Right lobe of liver (tissue), 6 donors: ENCODE results near the gene SMYD1. TPM values are rescaled to one million over a fixed set of nuclear protein-coding genes. Genes with fewer than 3 reads are reported as not detected.

Experiments
- ATAC-seq, 4 donors: fragments of 200-7000 bp; cut with Tn5 transposase; one replicate each; pipeline ENCODE4 v1.9.1; 2020; ENCODE audit warnings: mild to moderate bottlenecking in 4 of 4, moderate library complexity in 4 of 4
- DNase-seq, 3 donors: peaks; one replicate each; pipeline ENCODE4 v3.0.0-alpha.2; 2020
- H3K27ac ChIP-seq, 3 donors: fragments of 200-600 bp; one replicate each; pipeline ENCODE4 v1.8.0; 2022
- H3K27me3 ChIP-seq, 2 donors: fragments of 200-600 bp; one replicate each; pipeline ENCODE4 v1.8.0; 2022
- H3K36me3 ChIP-seq, 4 donors: fragments of 200-600 bp; sonication (generic) in 1 of 4; one replicate each; pipeline versions ENCODE4 v1.5.1 to v1.8.0; 2017 to 2022; ENCODE audit warnings: control low read depth in 1 of 4
- H3K4me1 ChIP-seq, 4 donors: fragments of 200-600 bp; sonication (generic) in 1 of 4; one replicate each; pipeline versions ENCODE4 v1.5.1 to v1.8.0; 2017 to 2022; ENCODE audit warnings: control low read depth in 1 of 4
- H3K4me3 ChIP-seq, 3 donors: fragments of 200-600 bp; one replicate each; pipeline ENCODE4 v1.8.0; 2022
- H3K9me3 ChIP-seq, 4 donors: fragments of 200-600 bp; sonication (generic) in 1 of 4; one replicate each; pipeline versions ENCODE4 v1.5.1 to v1.8.0; 2017 to 2022; ENCODE audit warnings: control low read depth in 1 of 4
- POLR2A ChIP-seq: fragments of 450-650 bp; IDR thresholded peaks from one replicate; pipeline ENCODE4 v1.6.1; 2017; ENCODE audit warnings: antibody characterized with exemption, mild to moderate bottlenecking
- WGBS: methylation state at CpG from one replicate; pipeline ENCODE4 v1.1.6; 2018; ENCODE audit warnings: low coverage, low lambda C conversion rate; ENCODE audit not compliant: insufficient coverage; ENCODE audit errors: missing lambda C conversion rate; 5-methylcytosine and 5-hydroxymethylcytosine counted together
- intact Hi-C, 2 donors: fragments of 100-400 bp; cut with DNase I; formaldehyde crosslinking; loops; one replicate each; pipeline versions ENCODE4 v1.11.2 to v1.14.1; 2022
- total RNA-seq, 6 experiments: library from RNA; depleted of rRNA in 2 of 6; stranded (reverse); fragments of >200 nt in 2 of 6; fragmentation: NEBNext Ultra II Directional in 3 of 6; extraction: Animal tissue kit (Norgen Biotek cat#: 25700) in 3 of 6; gene quantifications; one replicate each; pipeline versions ENCODE4 v1.1.0 to v1.2.4, GENCODE V29; 2016 to 2023
- TF ChIP-seq, protein P1 (sequence below), 4 donors: fragments of 200-600 bp in 3 of 4; fragments of 450-650 bp in 1 of 4; IDR thresholded peaks; one replicate each; pipeline versions ENCODE4 v1.5.1 to v1.8.0; 2016 to 2022; ENCODE audit warnings: antibody characterized with exemption in 4 of 4, mild to moderate bottlenecking in 2 of 4
- donor health status: DM: no; HTN: yes; CAD: no.
- donor health status: DM: no; HTN: no; CAD: no.
- donor health status: DM: no; HTN: no; CAD: no.
- donor health status: DM: no; HTN: yes; CAD: no.
- donor health status: DM: no; HTN: yes; CAD: no.

Gene SMYD1
- total RNA-seq, 6 experiments from 2014 or later = not detected

DNA sequence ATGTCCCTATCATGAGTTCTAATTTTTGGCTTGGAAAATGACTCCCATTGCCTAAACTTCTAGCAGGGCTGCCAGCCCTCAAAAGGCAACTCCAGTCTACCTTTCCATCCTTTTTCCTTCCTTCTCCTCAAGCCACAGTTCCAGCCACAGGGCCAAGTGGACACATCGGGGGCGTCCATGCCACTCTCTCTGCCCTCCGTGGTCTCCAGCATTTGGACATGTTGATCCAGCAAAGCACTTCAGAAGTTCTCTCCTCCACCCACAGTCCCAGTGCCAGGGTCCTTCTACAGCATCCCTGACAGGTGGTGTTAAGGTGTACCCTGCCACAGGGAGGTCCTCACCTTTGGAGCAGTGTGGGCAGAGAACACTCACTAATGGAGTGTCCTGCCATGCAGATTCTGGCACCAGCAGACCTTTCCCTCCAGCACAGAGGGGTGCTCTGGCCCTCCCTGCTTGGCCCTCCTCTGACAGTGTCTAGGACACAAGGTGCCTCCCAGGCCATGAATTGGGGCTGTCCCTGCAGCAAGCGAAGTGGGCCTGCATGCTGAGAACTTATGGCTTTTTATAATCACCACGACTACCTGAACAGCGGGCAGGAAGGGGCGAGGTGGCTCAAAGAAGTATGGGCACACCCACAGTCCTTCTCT, 61.8 kb downstream of the SMYD1 start:
- peaks cover 0 to 4% (median 0%) of the 10 kb centered on the region in 4 donors for H3K36me3 ChIP-seq
- peaks cover 0 to 62% (median 23%) of the 10 kb centered on the region in 4 donors for H3K4me1 ChIP-seq
- H3K27ac ChIP-seq = peak overlapping the region in 1 of 3 donors; percentile 80
- WGBS = 77% methylated on average over 3 of the region's 7 CpGs
- H3K9me3 ChIP-seq = no peaks in the 10 kb centered on the region
- ATAC-seq (no peak), DNase-seq (no peak)
- no peaks in the 10 kb centered on the region for H3K27me3 ChIP-seq
- H3K4me3 ChIP-seq = no peak overlapping the region
- no peak for TF ChIP-seq POLR2A
- TF ChIP-seq, protein P1, sequence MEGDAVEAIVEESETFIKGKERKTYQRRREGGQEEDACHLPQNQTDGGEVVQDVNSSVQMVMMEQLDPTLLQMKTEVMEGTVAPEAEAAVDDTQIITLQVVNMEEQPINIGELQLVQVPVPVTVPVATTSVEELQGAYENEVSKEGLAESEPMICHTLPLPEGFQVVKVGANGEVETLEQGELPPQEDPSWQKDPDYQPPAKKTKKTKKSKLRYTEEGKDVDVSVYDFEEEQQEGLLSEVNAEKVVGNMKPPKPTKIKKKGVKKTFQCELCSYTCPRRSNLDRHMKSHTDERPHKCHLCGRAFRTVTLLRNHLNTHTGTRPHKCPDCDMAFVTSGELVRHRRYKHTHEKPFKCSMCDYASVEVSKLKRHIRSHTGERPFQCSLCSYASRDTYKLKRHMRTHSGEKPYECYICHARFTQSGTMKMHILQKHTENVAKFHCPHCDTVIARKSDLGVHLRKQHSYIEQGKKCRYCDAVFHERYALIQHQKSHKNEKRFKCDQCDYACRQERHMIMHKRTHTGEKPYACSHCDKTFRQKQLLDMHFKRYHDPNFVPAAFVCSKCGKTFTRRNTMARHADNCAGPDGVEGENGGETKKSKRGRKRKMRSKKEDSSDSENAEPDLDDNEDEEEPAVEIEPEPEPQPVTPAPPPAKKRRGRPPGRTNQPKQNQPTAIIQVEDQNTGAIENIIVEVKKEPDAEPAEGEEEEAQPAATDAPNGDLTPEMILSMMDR (IDR thresholded peaks at IDR 0.05) = no peak
- intact Hi-C loops = no loop called here

DNA sequence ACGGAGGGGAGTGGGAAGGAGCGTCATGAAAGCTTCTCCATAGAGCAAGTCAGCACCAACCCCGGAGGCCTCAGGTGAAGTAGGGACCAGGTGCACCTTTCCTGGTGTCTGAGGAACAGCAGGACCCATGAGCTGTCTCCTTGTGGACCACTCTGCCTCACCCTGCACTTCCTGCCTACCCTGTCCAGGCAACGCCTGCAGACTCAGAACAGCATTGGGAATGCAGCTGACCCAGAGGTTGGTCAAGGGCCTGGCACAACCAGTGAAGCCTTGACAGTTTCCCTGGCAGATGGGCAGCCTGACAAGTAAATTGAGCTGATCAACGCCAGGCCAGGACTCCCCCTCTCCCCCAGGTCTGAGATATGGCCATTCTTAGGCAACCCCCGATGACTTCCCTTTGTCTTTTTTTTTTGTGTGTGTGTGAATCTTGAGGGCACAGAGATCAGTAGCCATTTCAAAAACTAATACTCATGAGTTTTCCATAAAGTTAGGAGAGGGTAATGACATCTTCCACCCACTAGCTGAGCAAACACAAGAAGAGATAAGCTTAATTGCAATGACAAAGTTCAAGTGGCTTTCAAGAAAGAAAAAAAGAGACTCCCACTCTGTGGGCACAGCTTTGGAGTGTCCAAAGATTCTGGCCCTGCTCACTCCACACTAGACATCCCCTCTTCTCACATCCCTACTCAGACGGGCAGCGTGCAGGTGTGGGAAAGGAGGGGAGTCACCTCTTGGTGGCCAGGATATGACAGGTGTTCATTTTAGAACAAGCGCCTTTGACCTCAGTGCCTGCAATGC, 63.8 kb downstream of the SMYD1 start:
- ATAC-seq (peak; percentile 27 to 57 (median 46)), DNase-seq (peak; percentile 40 to 74 (median 70))
- Histone ChIP-seq H3K4me3 (no peak overlapping the region), H3K27me3 (no peaks in the 10 kb centered on the region), H3K36me3 (no peaks in the 10 kb centered on the region), H3K27ac (peak overlapping the region; percentile 44 to 85 (median 45)), H3K4me1 (peaks cover 0 to 66% (median 28%) of the 10 kb centered on the region in 4 donors), H3K9me3 (no peaks in the 10 kb centered on the region)
- WGBS = 45% methylated on average over 7 of the region's 9 CpGs
- intact Hi-C loops = no loop called here
- TF ChIP-seq, protein P1 (IDR thresholded peaks at IDR 0.05) = no peak
- TF ChIP-seq POLR2A = no peak

DNA sequence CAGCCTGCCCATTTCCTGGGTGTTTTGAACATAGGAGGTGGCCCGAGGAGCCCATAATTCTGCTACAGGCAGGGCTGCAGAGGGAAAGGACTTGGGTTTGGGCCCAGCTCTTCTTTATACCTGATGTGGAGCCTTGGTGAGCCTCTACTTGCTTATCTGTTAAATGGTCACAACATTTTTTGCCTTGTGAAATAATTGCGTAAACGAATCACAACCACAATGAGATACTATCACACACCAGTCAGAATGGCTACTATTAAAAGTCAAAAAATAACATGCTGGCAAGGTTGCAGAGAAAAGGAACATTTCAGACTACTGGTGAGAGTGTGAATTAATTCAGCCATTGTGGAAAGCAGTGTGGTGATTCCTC, 64.4 kb downstream of the SMYD1 start:
- ATAC-seq (no peak), DNase-seq (no peak)
- intact Hi-C loops = no loop called here
- no peak for TF ChIP-seq POLR2A
- TF ChIP-seq, protein P1 (IDR thresholded peaks at IDR 0.05) = no peak
- H3K27ac ChIP-seq = peak overlapping the region; percentile 44 to 85 (median 45)
- no peaks in the 10 kb centered on the region for H3K36me3 ChIP-seq
- H3K9me3 ChIP-seq = no peaks in the 10 kb centered on the region
- 35% methylated on average over 2 of the region's 3 CpGs for WGBS
- no peak overlapping the region for H3K4me3 ChIP-seq
- H3K27me3 ChIP-seq = no peaks in the 10 kb centered on the region
- peaks cover 0 to 72% (median 31%) of the 10 kb centered on the region in 4 donors for H3K4me1 ChIP-seq

DNA sequence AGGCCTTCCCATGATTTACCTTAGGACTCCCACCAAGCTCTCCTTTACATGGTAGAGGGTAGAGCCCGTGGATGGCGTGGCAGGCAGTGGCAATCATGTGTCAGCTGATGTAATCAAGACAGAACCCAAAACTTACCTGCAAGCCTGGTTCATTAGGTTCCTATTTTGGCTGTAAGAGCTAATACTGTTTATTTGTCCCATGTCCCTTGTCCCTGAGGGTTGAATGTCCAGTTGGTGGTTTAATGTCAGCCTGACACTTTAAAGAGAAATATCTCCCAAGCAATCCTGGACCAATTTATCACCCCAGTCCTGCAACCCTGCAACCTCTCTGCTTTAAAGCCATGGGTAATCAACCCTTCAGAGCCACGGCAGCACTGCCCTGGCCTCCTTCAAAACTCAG, 66.2 kb downstream of the SMYD1 start:
- no peaks in the 10 kb centered on the region for H3K9me3 ChIP-seq
- no peaks in the 10 kb centered on the region for H3K27me3 ChIP-seq
- ATAC-seq (peak; percentile 8 to 60 (median 39)), DNase-seq (peak in 1 of 3 donors; percentile 66)
- H3K27ac ChIP-seq = peak overlapping the region; percentile 21 to 85 (median 43)
- no peak overlapping the region for H3K4me3 ChIP-seq
- H3K36me3 ChIP-seq = no peaks in the 10 kb centered on the region
- intact Hi-C loops = no loop called here
- WGBS = 13% methylated on average over 3 of the region's 3 CpGs
- H3K4me1 ChIP-seq = peaks cover 0 to 85% (median 37%) of the 10 kb centered on the region in 4 donors
- TF ChIP-seq POLR2A = no peak
- TF ChIP-seq, protein P1 (IDR thresholded peaks at IDR 0.05) = no peak
